K562 (cell line): Measurements from ENCODE around the gene GOLPH3L. TPM values are rescaled to one million over a fixed set of nuclear protein-coding genes. Genes with fewer than 3 reads are reported as not detected.
A peak's percentile ranks its signal among the peaks of the same experiment; 100 is the strongest.

ENCODE experiments used
- ARHGAP35 ChIP-seq: fragments of 450-650 bp; IDR thresholded peaks from 2 replicates; pipeline ENCODE4 v1.6.1; 2018; ENCODE audit not compliant: partially characterized antibody
- BRD9 ChIP-seq: fragments of 450-650 bp; IDR thresholded peaks from 2 replicates; pipeline ENCODE4 v1.6.1; 2018; ENCODE audit warnings: low read depth; ENCODE audit not compliant: partially characterized antibody
- EP300 ChIP-seq: IDR thresholded peaks from 2 replicates; pipeline ENCODE4 v1.6.1; 2012; ENCODE audit warnings: low read length, improper control_type of control experiment
- GABPB2 ChIP-seq: fragments of 250-450 bp; sonication (Bioruptor Pico); conservative IDR thresholded peaks from 2 replicates; pipeline ENCODE4 v1.5.1; 2021; ENCODE audit warnings: mild to moderate bottlenecking
- GMEB1 ChIP-seq: fragments of 250-450 bp; sonication (Bioruptor Pico); IDR thresholded peaks from 2 replicates; pipeline ENCODE4 v1.4.0; 2020; ENCODE audit warnings: mild to moderate bottlenecking
- HDAC1 ChIP-seq, 2 experiments: fragments of 450-650 bp; IDR thresholded peaks; 2 replicates each; pipeline ENCODE4 v1.6.1; 2016 to 2017; ENCODE audit warnings: inconsistent platforms in 1 of 2, mild to moderate bottlenecking in 1 of 2, moderate library complexity in 1 of 2
- HDGF ChIP-seq: fragments of 450-650 bp; IDR thresholded peaks from 2 replicates; pipeline ENCODE4 v1.6.1; 2016
- HES1 ChIP-seq: fragments of 450-650 bp; IDR thresholded peaks from 2 replicates; pipeline ENCODE4 v1.6.1; 2016; ENCODE audit warnings: low read depth, mild to moderate bottlenecking, moderate library complexity
- HLTF ChIP-seq: fragments of 450-650 bp; IDR thresholded peaks from 2 replicates; pipeline ENCODE4 v1.6.1; 2016
- JUNB ChIP-seq: fragments of 450-650 bp; formaldehyde crosslinking; conservative IDR thresholded peaks from 2 replicates; pipeline ENCODE4 v1.4.0; 2020; ENCODE audit warnings: mild to moderate bottlenecking
- KAT8 ChIP-seq: fragments of 450-650 bp; IDR thresholded peaks from 2 replicates; pipeline ENCODE4 v1.6.1; 2016; ENCODE audit warnings: low read depth, mild to moderate bottlenecking
- LCOR ChIP-seq: sonication (generic); formaldehyde crosslinking; IDR thresholded peaks from 2 replicates; pipeline ENCODE4 v1.8.0; 2022; ENCODE audit warnings: mild to moderate bottlenecking, missing genetic modification reagents
- MECOM ChIP-seq: fragments of 250-450 bp; sonication (Bioruptor Pico); IDR thresholded peaks from 2 replicates; pipeline ENCODE4 v1.8.0; 2022; ENCODE audit warnings: inconsistent platforms
- NCOA1 ChIP-seq: fragments of 450-650 bp; IDR thresholded peaks from 2 replicates; pipeline ENCODE4 v1.6.1; 2016; ENCODE audit warnings: low read depth
- NRF1 ChIP-seq, 2 experiments: fragments of 450-650 bp; IDR thresholded peaks in 1 of 2; conservative IDR thresholded peaks in 1 of 2; 2 replicates each; pipeline ENCODE4 v1.6.1; 2014; ENCODE audit warnings: mild to moderate bottlenecking in 2 of 2
- SPI1 ChIP-seq: IDR thresholded peaks from 2 replicates; pipeline ENCODE4 v1.6.1; 2011; ENCODE audit warnings: low read depth, low read length, control low read depth, borderline replicate concordance
- SRSF9 ChIP-seq: fragments of 200-400 bp; formaldehyde crosslinking; IDR thresholded peaks from 2 replicates; pipeline ENCODE4 v1.6.1; 2017; ENCODE audit warnings: low read depth, low read length, borderline replicate concordance
- TAF9B ChIP-seq: fragments of 450-650 bp; IDR thresholded peaks from 2 replicates; pipeline ENCODE4 v1.6.1; 2018; ENCODE audit warnings: mild to moderate bottlenecking; ENCODE audit not compliant: partially characterized antibody
- ZNF316 ChIP-seq: fragments of 450-650 bp; IDR thresholded peaks from 2 replicates; pipeline ENCODE4 v1.6.1; 2016
- ZNF41 ChIP-seq: fragments of 250-450 bp; sonication (Bioruptor Pico); conservative IDR thresholded peaks from 2 replicates; pipeline ENCODE4 v1.4.0; 2020; ENCODE audit warnings: mild to moderate bottlenecking
- ZNF780A ChIP-seq: fragments of 250-450 bp; sonication (Bioruptor Pico); IDR thresholded peaks from 2 replicates; pipeline ENCODE4 v1.5.0; 2021; ENCODE audit warnings: mild to moderate bottlenecking
- polyA plus RNA-seq, 8 experiments: library from polyadenylated mRNA; depleted of rRNA in 4 of 8; stranded (reverse) in 5 of 8; unstranded in 3 of 8; fragments of >200 nt; fragmentation: Nextera tagmentation in 2 of 8; fragmentation: Illumina TruSeq in 1 of 8; extraction: Ambion mirVana in 2 of 8; extraction: Trizol in 1 of 8; gene quantifications; 2 replicates each; pipeline versions ENCODE4 v1.2.1 to v1.2.3, GENCODE V29; 2011 to 2014; ENCODE audit warnings: inconsistent platforms in 1 of 8, missing spikeins in 1 of 8
- total RNA-seq, 7 experiments: library from RNA; depleted of rRNA in 6 of 7; stranded (reverse); fragments of >200 nt in 6 of 7; fragmentation: Illumina TruSeq in 2 of 7; extraction: Trizol in 2 of 7; gene quantifications; 2 replicates each; pipeline versions ENCODE4 v1.2.1 to v1.2.3, GENCODE V29; 2011 to 2021; ENCODE audit warnings: low replicate concordance in 1 of 7
- TF ChIP-seq, protein P1 (sequence below): fragments of 450-650 bp; IDR thresholded peaks from 2 replicates; pipeline ENCODE4 v1.6.1; 2017; ENCODE audit warnings: antibody characterized with exemption
- TF ChIP-seq, protein P2 (sequence below): sonication (generic); formaldehyde crosslinking; IDR thresholded peaks from 2 replicates; pipeline ENCODE4 v1.8.1; 2023; ENCODE audit warnings: mild to moderate bottlenecking, missing genetic modification reagents
- TF ChIP-seq, protein P3 (sequence below): fragments of 450-650 bp; formaldehyde crosslinking; IDR thresholded peaks from 2 replicates; pipeline ENCODE4 v1.4.0; 2020; ENCODE audit warnings: mild to moderate bottlenecking, moderate library complexity

The GOLPH3L gene
- total and polyA plus RNA-seq, 9 of the 15 experiments (the other 6 are each of a cell fraction or from before 2014, with no cell fraction given) = 8.1 to 42.1 (median 21.6) TPM

DNA sequence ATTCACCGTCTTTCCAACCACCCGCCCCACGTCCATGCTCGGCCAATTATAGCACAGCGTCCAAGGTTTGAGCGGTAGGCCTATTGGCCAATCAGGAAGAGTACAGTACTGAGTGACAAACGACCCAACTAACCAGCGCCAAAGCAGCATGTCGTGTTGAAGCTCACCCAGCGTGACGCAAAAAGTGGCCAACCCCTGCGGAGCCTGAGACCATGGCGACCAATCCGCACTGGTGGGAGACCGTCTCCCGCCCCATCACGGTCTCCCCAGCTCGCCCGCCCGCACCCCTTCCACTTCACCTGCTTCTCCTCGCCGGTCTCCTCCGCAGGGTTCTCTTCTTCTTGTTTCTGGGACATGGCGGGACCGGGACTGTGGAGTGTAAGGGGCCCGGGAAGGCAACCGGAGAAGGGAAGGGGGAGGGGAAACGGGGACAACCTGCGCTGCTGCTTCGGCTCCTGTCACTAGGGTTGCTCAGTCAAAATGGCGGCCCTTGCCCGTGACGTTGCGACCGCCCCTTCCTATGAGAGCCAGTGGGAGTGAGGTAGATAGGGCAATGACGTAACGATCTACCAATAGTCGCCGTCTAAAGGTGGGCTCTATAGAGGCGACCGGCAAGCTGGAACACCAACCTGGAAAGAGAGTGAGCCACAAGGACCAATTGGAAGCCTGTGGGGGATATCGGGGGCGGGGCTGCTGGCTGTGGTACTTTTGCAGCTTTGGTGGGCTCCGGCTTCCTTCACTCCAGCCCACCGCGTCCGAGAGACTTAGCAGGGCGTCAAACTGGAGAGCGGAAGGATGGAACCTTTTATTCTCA, 67.6 kb downstream of the GOLPH3L start, which contains the start of gene ENSA (continued):
- peak; percentile 71; the same call in 1 of the 2 replicates for TF ChIP-seq KAT8
- peak; percentile 78 to 81 for TF ChIP-seq NRF1 (conservative IDR thresholded peaks at IDR 0.05 in 1 of 2, IDR thresholded peaks at IDR 0.05 in 1 of 2)
- no peak for TF ChIP-seq GABPB2 (CRISPR knock-in tag)
- TF ChIP-seq, protein P1, sequence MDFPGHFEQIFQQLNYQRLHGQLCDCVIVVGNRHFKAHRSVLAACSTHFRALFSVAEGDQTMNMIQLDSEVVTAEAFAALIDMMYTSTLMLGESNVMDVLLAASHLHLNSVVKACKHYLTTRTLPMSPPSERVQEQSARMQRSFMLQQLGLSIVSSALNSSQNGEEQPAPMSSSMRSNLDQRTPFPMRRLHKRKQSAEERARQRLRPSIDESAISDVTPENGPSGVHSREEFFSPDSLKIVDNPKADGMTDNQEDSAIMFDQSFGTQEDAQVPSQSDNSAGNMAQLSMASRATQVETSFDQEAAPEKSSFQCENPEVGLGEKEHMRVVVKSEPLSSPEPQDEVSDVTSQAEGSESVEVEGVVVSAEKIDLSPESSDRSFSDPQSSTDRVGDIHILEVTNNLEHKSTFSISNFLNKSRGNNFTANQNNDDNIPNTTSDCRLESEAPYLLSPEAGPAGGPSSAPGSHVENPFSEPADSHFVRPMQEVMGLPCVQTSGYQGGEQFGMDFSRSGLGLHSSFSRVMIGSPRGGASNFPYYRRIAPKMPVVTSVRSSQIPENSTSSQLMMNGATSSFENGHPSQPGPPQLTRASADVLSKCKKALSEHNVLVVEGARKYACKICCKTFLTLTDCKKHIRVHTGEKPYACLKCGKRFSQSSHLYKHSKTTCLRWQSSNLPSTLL = no peak
- TF ChIP-seq HDGF = no peak
- TF ChIP-seq MECOM = no peak
- no peak for TF ChIP-seq ZNF780A (CRISPR knock-in tag)
- TF ChIP-seq, protein P2, sequence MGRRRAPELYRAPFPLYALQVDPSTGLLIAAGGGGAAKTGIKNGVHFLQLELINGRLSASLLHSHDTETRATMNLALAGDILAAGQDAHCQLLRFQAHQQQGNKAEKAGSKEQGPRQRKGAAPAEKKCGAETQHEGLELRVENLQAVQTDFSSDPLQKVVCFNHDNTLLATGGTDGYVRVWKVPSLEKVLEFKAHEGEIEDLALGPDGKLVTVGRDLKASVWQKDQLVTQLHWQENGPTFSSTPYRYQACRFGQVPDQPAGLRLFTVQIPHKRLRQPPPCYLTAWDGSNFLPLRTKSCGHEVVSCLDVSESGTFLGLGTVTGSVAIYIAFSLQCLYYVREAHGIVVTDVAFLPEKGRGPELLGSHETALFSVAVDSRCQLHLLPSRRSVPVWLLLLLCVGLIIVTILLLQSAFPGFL (CRISPR knock-in tag) = no peak; the same call in 1 of the 2 replicates
- no peak for TF ChIP-seq ZNF316
- TF ChIP-seq SRSF9 = no peak
- TF ChIP-seq TAF9B = peak; percentile 74
- TF ChIP-seq LCOR = no peak
- peak in 1 of 2 experiments; percentile 27; a peak in 1 of 4 replicates for TF ChIP-seq HDAC1 (IDR thresholded peaks at IDR 0.05)
- peak; percentile 39; the same call in 1 of the 2 replicates for TF ChIP-seq JUNB (CRISPR knock-in tag)
- TF ChIP-seq ARHGAP35 = no peak
- TF ChIP-seq NCOA1 = peak; percentile 75
- TF ChIP-seq SPI1 = no peak
- TF ChIP-seq, protein P3, sequence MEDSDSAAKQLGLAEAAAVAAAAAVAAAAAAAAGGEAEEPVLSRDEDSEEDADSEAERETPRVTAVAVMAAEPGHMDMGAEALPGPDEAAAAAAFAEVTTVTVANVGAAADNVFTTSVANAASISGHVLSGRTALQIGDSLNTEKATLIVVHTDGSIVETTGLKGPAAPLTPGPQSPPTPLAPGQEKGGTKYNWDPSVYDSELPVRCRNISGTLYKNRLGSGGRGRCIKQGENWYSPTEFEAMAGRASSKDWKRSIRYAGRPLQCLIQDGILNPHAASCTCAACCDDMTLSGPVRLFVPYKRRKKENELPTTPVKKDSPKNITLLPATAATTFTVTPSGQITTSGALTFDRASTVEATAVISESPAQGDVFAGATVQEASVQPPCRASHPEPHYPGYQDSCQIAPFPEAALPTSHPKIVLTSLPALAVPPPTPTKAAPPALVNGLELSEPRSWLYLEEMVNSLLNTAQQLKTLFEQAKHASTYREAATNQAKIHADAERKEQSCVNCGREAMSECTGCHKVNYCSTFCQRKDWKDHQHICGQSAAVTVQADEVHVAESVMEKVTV = no peak
- TF ChIP-seq HES1 = 0 out of 2 replicates have a peak, but pooled peaks have one; percentile 8
- no peak for TF ChIP-seq HLTF
- TF ChIP-seq BRD9 = peak; percentile 18
- TF ChIP-seq ZNF41 (CRISPR knock-in tag) = no peak
- peak; percentile 53 for TF ChIP-seq GMEB1 (CRISPR knock-in tag)
- TF ChIP-seq EP300 = peak; percentile 3; the same call in 1 of the 2 replicates
